GM19438 (cell line): Measurements from ENCODE around the gene KCNK1.

Experiments
- ATAC-seq: cut with Tn5 transposase; IDR thresholded peaks from one replicate; pipeline ENCODE4 v1.9.1; 2021; ENCODE audit warnings: low read depth; ENCODE audit not compliant: unreplicated experiment

The KCNK1 gene

DNA sequence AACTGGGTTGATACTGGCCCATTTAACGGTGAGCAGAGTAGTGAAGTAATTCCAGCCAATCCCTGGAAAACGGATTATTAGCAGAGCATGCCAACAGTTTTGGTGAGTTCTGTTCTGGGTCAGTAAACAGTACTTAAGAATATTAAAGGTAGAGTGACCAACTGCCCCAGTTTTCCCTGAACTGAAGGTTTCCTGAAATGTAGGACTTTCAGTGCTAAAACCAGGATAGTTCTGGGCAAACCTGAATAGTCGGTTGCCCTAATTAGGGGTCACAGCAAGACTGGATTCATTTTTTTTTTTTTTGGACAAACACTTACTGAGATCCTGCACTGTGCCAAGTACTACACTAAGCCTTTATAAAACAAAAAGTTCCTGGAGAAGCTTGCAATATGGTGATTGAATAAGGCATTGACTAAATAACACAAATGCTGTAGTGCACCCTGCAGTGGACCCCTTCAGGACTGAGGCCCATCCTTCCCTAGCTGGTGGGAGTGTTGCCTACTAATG lies 75.9 kb downstream of the KCNK1 start:
- ATAC-seq: no peak

DNA sequence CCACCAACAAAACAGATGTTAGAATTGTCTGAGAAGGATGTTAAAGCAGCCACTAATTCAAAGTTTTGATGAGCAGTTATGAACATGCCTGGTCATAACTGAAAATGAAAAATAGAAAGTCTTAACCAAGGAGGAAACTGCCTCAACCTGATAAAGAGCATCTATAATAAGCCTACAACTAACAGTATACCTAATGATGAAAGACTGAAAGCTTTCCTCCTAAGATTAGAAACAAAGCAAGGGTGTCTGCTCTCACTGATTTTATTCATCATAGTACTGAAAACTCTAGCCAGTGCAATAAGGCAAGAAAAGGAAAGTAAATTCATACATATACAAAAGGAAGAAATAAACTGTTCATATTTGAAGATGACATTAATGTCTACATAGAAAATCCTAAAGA lies 82.0 kb downstream of the KCNK1 start:
- ATAC-seq: no peak

DNA sequence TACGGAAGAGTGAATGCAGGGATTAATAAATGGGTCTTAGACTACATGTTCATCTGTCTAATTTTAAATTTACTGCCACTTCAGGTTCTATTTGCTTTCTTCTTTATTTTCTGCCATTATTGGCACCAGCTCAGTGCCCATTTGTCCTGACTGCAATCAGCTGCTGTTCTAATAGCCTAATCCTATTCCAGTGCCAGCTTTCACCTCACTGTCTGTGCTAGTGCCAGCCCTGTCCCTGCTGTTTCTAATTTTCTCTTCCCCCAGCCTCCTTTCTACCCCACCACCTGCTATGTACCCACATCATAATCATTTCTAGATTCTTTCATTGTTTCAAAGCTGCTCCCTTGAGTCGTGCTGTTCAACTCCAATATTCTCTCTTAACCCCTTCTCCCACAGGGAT lies 86.4 kb downstream of the KCNK1 start:
- ATAC-seq: no peak

DNA sequence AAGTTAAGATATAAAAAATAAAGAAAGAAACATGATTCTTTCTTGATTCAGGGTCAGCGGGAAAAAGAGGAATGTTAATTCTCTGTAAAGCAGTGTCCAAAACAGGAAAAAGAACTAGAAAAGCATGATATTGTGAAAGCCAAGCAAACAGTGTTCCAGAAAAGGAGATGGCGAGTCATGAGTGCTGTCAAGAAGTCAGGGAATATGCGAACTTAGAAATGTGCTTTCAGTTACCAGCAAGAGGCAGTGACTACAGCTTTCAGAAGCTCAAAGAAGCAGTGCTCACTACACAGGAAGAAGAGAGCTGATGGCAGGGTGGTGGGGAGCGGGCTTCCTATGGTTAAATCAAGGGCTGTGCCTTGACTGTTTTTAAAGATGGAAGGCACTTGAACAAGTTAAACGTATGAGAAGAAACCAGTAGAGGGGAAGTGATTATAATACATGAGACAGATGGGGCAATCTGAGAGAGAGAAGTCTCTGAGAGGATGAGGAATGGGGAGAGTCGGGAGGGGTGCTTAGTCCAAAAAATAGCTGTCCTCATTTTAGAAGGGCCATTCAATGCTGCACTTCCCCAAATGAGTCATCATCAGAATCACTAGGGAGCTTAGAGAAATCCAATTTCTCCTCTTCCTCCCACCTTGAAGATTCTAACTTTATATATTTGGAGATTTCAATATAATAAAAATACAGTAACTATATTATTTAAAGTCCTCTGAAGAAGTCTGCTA lies 90.4 kb downstream of the KCNK1 start:
- no peak for ATAC-seq

DNA sequence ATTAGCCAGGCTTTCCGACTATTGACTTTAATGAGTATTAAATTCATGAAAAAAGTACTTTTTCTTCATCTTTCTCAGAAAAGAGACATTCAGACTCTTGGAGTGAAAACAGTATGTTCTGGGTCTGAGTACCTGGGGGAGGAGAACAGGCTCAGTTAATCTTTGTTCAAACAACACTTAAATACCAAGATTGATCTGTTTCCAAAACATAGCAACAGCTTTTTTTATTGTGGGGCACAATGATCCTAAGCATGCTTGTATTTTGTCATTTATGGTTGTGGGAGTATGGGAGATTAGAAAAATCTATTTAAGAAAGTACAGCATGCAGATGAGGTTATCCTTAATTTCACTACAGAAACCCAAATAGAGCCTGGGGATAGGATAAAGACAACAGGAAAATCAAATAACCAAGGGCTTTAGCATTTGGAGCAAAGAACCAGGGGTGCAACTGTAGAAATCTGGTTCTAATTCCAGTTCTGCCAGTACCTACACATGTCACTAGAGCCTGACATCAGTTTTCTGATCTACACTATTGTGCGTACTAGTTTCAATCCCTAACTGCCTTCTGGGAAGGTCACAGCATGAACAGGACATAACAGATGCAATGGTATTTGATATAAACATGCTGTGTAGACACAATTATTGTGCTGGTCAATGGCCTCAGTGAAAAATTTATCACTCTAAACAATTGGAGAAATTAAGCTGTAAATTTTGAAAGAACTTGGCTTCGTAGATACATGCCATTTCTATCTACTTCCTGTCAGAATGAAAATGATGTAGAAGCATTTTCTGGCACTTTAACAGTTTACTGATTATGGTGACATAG lies 91.2 kb downstream of the KCNK1 start:
- no peak for ATAC-seq

DNA sequence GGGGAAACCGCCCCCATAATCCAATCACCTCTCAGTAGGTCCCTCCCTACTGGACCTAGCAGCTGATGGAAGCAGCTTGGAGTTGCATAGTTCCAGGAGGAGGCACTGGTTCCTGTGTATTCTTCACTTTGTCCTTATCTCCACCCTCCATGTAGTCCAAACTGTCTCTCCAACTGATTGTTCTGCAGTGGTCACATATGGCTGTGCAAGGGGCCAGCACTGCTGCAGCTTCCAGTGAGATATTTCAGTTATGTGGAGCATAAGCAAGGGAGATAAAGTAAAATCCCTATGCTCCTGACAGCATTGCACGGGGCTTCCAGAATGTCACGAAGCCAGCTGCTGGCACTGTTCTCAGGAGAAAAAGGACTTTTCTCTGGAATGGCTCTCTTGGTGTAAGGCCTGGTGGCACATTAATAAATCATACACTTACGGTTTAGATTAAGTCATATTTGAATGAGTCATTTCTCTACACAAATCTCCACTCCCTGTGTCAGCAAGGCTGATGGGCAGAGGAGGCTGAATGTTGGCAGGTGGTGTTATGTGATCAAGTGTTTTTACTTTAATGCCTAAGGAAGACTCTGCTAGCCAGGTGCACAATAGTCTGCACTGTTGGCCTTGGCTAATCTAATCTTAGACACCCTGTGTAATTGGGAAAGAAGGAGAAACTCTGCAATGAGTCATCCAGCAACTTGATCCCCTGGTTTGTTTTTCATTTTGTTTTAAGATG lies 93.4 kb downstream of the KCNK1 start:
- ATAC-seq: no peak

DNA sequence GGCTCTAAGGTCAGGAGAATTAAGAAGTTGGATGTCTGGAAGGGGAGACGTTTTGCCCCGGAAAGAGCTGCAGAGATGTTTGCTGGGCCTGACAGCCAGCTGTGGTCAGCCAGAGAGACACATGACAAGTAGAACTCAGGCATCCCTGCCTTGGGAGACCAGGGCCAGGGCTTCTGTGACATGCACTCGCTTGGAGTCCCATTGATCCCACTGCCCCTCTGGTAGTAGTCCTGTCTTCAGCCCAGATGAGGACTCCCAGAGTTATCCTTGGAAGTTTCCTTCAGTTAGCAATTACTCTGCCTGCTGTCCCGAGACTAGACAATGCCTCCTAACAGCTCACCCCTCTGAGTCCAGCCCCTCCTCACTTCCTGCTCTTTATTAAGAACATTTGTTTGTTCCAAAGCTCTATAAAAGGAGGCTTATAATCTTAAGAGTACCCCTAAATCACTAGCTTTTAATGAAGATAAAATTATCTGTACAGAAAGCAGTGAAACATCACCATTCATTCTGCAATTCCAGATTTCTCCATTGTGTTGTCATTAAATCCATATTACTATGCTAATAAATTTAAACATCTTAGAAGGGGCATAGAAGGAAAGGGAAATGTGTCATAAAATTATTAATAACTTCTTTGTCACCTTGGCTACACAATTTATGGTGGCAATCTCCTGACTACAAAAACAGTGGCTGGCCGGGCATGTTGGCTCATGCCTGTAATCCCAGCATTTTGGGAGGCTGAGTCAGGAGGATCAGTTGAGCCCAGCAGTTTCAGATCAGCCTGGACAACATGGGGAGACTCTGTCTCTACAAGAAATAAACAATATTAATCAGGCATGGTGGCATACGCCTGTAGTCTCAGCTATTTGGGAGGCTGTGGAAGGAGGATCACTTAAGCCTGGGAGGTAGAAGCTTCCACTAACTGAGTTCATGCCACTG lies 94.2 kb downstream of the KCNK1 start:
- ATAC-seq: no peak

DNA sequence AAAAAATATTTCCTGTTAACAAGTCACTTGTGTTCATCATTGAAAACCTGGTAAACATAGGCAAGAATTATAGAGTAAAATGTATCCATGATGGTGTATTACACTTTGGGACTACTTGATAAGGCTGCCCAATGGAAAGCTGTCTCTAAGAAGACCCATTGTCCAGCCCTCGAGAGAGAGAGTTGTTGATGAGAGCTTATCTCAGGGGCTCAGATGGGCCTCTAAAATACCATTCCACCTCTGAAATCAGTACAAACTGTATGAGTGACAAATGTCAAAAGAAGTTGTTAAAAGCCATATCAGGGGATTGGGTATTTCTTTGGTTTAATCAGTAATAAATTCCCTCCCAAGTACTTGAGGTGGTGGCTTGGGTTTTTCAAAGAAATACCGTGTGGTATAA lies 96.1 kb downstream of the KCNK1 start:
- ATAC-seq: no peak

DNA sequence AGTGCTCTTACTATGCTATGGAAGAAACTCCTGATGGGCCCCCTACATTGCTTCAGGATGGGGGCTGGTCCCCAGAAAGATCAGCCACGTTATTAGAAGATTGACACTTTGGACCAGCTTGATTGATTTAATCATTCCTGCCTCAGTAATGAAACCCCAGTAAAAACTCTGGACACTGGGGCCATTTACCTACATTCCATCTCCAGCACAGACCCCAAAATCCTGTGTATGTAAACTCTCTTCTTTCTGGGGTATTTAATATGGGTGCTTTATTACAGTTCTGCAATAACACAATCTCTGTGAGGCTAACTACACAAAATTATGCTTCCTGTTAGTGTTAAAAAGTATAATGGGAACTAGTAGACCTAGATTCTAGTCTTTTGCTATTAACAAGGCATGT lies 96.6 kb downstream of the KCNK1 start:
- ATAC-seq: no peak

DNA sequence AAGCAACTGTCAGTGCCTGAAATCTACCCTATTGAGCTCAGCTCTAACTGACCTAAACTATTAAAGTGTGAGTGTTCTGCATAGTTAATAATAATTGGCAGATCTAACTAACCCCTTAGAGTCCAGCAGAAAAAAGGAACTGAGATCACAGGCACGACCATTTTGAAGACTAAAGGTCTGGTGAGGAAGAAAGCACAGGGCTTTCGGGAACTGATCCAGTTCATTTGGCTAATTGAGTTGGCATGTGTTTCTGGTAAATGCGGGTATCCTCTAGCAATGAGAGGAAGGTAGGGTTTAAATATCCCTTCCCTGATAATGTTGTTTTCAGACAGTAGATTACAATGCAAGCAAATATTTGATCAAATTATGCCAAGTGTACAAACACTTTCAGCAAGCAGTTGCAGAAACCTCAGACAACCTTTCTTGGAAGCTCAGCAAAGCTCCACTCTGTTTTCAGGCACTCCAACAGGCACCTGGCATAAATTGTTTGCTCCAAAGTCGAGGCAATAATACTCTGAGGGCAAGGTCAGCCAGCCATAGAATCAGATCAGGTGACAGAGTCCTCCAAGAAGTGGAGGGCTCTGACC lies 100.8 kb downstream of the KCNK1 start:
- no peak for ATAC-seq

DNA sequence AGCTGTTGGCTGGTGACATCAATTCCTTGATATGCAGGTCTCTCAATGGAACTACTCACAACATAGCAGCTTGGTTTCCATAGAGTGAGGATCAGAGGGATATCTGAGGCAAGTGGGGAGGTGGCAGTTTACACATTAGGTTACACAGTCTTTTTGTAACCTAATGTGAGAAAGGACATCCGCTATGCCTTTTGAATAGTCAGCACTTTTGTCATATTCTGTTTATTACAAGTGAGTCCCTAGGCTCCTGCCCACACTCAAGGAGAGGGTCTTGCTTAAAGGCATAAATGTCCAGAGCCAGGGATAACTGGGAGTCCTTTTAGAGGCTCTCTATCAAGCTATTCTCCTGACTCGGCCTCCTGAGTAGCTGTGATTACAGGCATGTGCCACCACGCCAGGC lies 104.2 kb downstream of the KCNK1 start:
- no peak for ATAC-seq

DNA sequence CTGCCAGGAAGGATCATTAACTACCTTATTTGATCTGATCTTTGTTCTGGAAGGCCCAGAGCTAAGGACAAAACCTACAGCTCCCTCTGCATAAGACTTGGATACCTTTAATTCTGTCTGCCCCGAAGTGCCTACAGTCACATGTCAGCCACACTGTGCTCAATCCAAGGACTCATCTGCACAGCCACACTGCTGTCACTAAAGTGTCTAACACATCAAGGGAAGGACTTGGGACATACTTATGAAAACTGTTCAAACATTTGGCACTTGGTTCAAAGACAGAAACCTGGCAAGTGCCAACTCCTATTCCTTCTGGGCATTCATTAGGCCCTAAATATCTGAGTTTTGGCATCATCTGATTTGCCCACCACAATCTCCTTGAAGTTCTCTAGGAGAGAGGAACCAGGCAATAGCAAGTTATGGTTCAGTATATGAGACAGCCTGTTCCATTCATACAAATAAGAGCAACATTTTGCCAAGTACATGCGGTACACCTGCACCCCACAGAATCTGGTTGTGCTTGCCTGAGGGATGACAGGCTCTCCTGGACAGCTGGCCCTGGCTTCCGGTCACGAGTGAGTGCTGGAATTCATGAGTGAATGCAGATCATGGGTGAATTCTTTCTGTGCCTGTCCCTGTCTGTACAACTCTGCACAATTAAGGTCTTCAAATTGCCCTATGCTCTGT lies 105.9 kb downstream of the KCNK1 start:
- no peak for ATAC-seq

DNA sequence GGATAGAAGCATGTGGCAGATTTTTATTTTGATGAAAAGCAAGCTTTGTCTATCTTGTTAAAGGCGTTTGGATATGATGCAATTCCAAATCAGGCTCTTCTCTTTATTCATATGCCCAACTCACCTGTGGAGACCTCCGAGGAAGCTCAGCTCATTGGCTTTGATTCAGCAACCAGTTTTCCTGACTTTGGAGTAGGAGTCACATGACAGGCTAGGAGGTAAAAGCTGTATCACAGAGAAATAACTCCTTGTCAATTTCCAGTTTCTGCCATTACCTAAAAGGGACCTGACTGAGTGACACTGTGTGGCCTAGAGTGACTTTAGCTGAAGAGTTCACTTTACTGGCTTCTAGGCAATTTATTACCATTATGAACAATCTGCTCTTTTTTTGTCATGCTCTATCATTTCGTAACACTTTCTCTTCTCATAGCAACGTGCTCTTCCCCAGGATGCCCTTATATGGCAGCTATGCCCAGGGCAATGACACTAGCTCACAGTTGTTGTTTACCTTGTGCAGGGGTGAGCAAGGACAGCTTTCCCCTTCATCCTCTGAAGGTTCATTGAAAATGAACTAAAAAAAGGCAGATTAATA lies 107.2 kb downstream of the KCNK1 start:
- ATAC-seq: no peak
